Measurements from ENCODE around the gene RNF152. TPM values are rescaled to one million over a fixed set of nuclear protein-coding genes. Genes with fewer than 3 reads are reported as not detected.

The RNF152 gene
- total and polyA plus RNA-seq, 2 of the 13 experiments (the other 11 are each of a cell fraction or from before 2014, with no cell fraction given) = 0.04 TPM; not detected in 1

DNA sequence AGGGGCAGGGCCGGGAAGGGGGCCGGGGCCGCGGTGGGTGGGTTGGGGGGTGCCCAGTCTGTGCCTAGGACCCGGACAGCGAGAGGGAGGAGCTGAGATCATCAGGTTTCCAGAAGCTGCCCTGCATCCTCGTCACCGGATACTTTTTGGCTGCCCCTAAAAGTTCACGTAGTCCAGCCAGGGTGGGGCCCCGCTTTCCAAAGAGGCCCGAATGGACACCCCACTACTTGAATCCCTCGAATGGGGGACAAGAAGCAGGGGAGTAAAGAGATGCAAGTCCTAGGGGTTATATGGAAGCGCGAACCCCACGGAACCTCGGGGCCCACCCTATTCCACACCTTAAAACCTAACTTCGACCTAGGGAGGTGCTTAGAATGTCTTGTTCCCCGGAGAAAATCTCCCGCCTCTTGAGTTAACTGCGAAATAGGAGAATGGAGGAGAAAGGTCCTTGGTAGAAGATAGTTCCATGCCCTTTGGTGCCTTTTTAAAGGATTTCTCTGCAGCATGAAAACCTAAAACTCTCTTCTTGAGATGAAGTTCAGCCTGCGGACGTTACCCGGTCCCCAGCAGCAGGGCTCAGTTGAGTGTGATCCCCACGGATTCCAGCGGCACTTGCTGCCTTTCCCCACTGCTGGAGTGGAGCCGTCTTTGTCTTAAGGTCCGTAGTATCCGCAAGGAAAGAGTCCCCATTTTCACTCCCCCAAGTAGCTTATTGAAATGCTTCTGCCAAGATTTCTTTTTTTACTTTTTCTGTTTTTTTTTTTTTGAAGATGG lies 2.1 kb upstream of the RNF152 start (continued):
- no peak for TF ChIP-seq ZNF670 (CRISPR knock-in tag; IDR thresholded peaks at IDR 0.05; ENCODE audit: borderline replicate concordance)
- no peak for TF ChIP-seq CEBPG (CRISPR knock-in tag; IDR thresholded peaks at IDR 0.05)
- no peak for TF ChIP-seq KDM1A (CRISPR knock-in tag; IDR thresholded peaks at IDR 0.05)

DNA sequence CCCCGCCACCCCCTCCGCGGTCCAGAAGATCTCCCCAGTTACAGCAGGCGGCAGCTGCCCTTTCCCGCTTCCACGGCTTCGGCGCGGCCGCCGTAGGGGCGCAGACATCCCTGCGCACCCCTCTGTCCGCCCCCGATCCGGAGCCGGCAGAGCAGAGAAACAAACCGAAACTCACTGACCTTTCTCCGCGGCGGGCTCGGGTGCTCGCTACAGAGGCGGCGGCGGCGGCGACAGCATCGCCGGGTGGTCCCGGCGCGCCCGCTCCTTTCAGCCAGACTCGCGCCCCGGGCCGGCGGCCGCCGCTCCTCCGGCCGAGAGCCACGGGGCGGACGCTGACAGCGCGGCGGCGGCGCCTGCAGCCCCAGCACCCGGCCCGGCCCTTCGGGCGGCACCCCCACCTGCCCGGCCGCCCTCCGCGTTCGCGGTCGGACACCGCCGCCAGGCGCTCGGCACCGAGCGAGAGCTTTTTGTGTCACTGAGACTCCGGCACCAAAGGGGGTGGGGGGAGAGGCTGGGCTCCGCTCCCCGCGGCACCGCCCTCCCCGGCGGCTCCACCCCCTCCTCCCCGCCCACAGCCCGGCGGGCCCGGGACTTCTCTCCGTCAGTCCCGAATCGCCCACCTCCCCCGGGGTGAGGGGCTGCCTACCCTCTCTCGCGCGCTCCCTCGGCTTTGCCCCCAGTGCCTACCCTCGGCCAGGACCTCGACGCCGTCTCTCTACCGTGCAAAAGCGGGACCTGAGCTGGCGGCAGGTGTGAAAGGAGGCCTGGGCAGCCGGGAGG lies 1.4 kb upstream of the RNF152 start:
- intact Hi-C loops (cut with micrococcal nuclease; ENCODE audit: unreplicated experiment) = no loop called here
- BruUV-seq (replicated peaks) = no TSS peak
- no peak for FAIRE-seq
- Histone ChIP-seq H3K9me3 (ENCODE audit: low read length) (no peaks in the 10 kb centered on the region), H3K27me3 (ENCODE audit: control insufficient read depth in 1 of 2, insufficient read depth in 2 of 2, low read length in 2 of 2) (peaks cover 6 to 38% of the 10 kb centered on the region in 2 experiments), H3K27ac (ENCODE audit: extremely low read length, insufficient read depth, low read length) (no peak overlapping the region), H3K79me2 (ENCODE audit: insufficient read depth, low read length) (no peaks in the 10 kb centered on the region), H3K4me3 (replicated peaks in 1 of 3; ENCODE audit: insufficient read depth in 1 of 3, low read depth in 2 of 3, low read length in 3 of 3) (peak overlapping the region; percentile 49 to 63 (median 58); a peak in 4 of 6 replicates), H3K36me3 (replicated peaks in 1 of 2; ENCODE audit: control insufficient read depth in 1 of 2, insufficient read depth in 2 of 2, low read length in 2 of 2) (no peaks in the 10 kb centered on the region), H3K9ac (ENCODE audit: insufficient read depth, low read depth, low read length) (no peak overlapping the region), H2AFZ (ENCODE audit: low read length) (no peak overlapping the region), H3K4me1 (ENCODE audit: insufficient read depth, low read length) (no peaks in the 10 kb centered on the region), H3K4me2 (ENCODE audit: low read depth, low read length) (peak overlapping the region; percentile 65), H4K20me1 (ENCODE audit: insufficient read depth, low read length) (no peaks in the 10 kb centered on the region)
- ChIA-PET CTCF (ENCODE audit: low intra/inter-chr PET ratio, low total read pairs) (no interaction called here), POLR2A (no interaction called here)
- 3% methylated on average over 14 of the region's 95 CpGs for WGBS (ENCODE audit: low lambda C conversion rate)
- ATAC-seq = peak; percentile 74
- in situ Hi-C loops (cut with HindIII; ENCODE audit: extremely low pct_ligation_motif_present, low pct_unique_long_range_greater_than_20kb) = no loop called here
- peak; percentile 11 for DNase-seq (ENCODE audit: low spot score)
- TF ChIP-seq FOXA3 (CRISPR knock-in tag; IDR thresholded peaks at IDR 0.05) (no peak), MAF1 (CRISPR knock-in tag; IDR thresholded peaks at IDR 0.05; ENCODE audit: borderline replicate concordance) (no peak), HNRNPLL (IDR thresholded peaks at IDR 0.05; ENCODE audit: low read depth, low read length, poor library complexity, severe bottlenecking) (peak; percentile 69), DMAP1 (CRISPR knock-in tag; IDR thresholded peaks at IDR 0.05) (no peak), RAD21 (CRISPR knock-in tag; IDR thresholded peaks at IDR 0.05) (0 out of 2 replicates have a peak, but pooled peaks have one; percentile 19), ZNF34 (CRISPR knock-in tag; IDR thresholded peaks at IDR 0.05; ENCODE audit: borderline replicate concordance) (no peak), ZNF777 (CRISPR knock-in tag; IDR thresholded peaks at IDR 0.05) (0 out of 2 replicates have a peak, but pooled peaks have one; percentile 24)
- TF ChIP-seq, protein P1, sequence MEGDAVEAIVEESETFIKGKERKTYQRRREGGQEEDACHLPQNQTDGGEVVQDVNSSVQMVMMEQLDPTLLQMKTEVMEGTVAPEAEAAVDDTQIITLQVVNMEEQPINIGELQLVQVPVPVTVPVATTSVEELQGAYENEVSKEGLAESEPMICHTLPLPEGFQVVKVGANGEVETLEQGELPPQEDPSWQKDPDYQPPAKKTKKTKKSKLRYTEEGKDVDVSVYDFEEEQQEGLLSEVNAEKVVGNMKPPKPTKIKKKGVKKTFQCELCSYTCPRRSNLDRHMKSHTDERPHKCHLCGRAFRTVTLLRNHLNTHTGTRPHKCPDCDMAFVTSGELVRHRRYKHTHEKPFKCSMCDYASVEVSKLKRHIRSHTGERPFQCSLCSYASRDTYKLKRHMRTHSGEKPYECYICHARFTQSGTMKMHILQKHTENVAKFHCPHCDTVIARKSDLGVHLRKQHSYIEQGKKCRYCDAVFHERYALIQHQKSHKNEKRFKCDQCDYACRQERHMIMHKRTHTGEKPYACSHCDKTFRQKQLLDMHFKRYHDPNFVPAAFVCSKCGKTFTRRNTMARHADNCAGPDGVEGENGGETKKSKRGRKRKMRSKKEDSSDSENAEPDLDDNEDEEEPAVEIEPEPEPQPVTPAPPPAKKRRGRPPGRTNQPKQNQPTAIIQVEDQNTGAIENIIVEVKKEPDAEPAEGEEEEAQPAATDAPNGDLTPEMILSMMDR (CRISPR knock-in tag; IDR thresholded peaks at IDR 0.05) = peak; percentile 45; the same call in 1 of the 2 replicates
- TF ChIP-seq, protein P2, sequence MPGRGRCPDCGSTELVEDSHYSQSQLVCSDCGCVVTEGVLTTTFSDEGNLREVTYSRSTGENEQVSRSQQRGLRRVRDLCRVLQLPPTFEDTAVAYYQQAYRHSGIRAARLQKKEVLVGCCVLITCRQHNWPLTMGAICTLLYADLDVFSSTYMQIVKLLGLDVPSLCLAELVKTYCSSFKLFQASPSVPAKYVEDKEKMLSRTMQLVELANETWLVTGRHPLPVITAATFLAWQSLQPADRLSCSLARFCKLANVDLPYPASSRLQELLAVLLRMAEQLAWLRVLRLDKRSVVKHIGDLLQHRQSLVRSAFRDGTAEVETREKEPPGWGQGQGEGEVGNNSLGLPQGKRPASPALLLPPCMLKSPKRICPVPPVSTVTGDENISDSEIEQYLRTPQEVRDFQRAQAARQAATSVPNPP (CRISPR knock-in tag; IDR thresholded peaks at IDR 0.05) = no peak
- TF ChIP-seq, protein P3, sequence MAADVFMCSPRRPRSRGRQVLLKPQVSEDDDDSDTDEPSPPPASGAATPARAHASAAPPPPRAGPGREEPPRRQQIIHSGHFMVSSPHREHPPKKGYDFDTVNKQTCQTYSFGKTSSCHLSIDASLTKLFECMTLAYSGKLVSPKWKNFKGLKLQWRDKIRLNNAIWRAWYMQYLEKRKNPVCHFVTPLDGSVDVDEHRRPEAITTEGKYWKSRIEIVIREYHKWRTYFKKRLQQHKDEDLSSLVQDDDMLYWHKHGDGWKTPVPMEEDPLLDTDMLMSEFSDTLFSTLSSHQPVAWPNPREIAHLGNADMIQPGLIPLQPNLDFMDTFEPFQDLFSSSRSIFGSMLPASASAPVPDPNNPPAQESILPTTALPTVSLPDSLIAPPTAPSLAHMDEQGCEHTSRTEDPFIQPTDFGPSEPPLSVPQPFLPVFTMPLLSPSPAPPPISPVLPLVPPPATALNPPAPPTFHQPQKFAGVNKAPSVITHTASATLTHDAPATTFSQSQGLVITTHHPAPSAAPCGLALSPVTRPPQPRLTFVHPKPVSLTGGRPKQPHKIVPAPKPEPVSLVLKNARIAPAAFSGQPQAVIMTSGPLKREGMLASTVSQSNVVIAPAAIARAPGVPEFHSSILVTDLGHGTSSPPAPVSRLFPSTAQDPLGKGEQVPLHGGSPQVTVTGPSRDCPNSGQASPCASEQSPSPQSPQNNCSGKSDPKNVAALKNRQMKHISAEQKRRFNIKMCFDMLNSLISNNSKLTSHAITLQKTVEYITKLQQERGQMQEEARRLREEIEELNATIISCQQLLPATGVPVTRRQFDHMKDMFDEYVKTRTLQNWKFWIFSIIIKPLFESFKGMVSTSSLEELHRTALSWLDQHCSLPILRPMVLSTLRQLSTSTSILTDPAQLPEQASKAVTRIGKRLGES (CRISPR knock-in tag; IDR thresholded peaks at IDR 0.05; ENCODE audit: borderline replicate concordance) = no peak
- TF ChIP-seq, protein P4, sequence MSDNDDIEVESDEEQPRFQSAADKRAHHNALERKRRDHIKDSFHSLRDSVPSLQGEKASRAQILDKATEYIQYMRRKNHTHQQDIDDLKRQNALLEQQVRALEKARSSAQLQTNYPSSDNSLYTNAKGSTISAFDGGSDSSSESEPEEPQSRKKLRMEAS (IDR thresholded peaks at IDR 0.05) = peak; percentile 29; the same call in 1 of the 2 replicates
